B cell (primary cell): ENCODE data around the gene ZIC5. TPM values are rescaled to one million over a fixed set of nuclear protein-coding genes. Genes with fewer than 3 reads are reported as not detected.

Source experiments
- ATAC-seq: fragments of 200-7000 bp; cut with Tn5 transposase; one replicate; pipeline ENCODE4 v1.10.0; 2021; ENCODE audit warnings: low read depth, mild to moderate bottlenecking, moderate number of reproducible peaks, moderate library complexity
- CTCF ChIA-PET: fragments of 350-600 bp; sonication (Branson Sonifier 250); formaldehyde crosslinking; loops from one replicate; lab custom pipeline; 2021; ENCODE audit warnings: antibody characterized with exemption, inconsistent platforms; lab: Charles Lee
- POLR2A ChIA-PET: fragments of 350-600 bp; sonication (Branson Sonifier 250); formaldehyde crosslinking; loops from one replicate; lab custom pipeline; 2021; ENCODE audit warnings: antibody characterized with exemption; lab: Charles Lee
- DNase-seq: peaks from one replicate; pipeline ENCODE4 v3.0.0; 2013
- H2AFZ ChIP-seq: 2 replicates; pipeline ENCODE4 v1.6.1; 2012; ENCODE audit warnings: mild to moderate bottlenecking, low read depth, low read length; ENCODE audit not compliant: insufficient read depth, poor library complexity, severe bottlenecking
- H3K27ac ChIP-seq, 2 donors: 1 replicate in 1 of 2; 2 replicates in 1 of 2; pipeline ENCODE4 v1.5.1; 2012 to 2013; ENCODE audit warnings: low read length in 2 of 2, mild to moderate bottlenecking in 2 of 2, moderate library complexity in 1 of 2
- H3K27me3 ChIP-seq, 4 experiments: fragments of 200-600 bp in 1 of 4; sonication (generic) in 1 of 4; replicated peaks in 1 of 4; 1 replicate in 2 of 4; 2 replicates in 2 of 4; pipeline versions ENCODE4 v1.6.1 to v1.7.0; 2013 to 2016; ENCODE audit warnings: low read length in 3 of 4, mild to moderate bottlenecking in 2 of 4, mixed read lengths in 1 of 4, moderate library complexity in 1 of 4; ENCODE audit not compliant: insufficient read depth in 4 of 4, control insufficient read depth in 3 of 4; ENCODE audit errors: control extremely low read depth in 1 of 4
- H3K36me3 ChIP-seq, 2 experiments: replicated peaks in 1 of 2; 1 replicate in 1 of 2; 2 replicates in 1 of 2; pipeline versions ENCODE4 v1.6.1 to v1.7.1; 2013; ENCODE audit warnings: low read length in 1 of 2; ENCODE audit not compliant: insufficient read depth in 2 of 2, control insufficient read depth in 1 of 2; ENCODE audit errors: control extremely low read depth in 1 of 2, extremely low read depth in 1 of 2
- H3K4me1 ChIP-seq, 2 donors: fragments of 200-600 bp in 1 of 2; sonication (generic) in 1 of 2; 1 replicate in 1 of 2; 2 replicates in 1 of 2; pipeline versions ENCODE4 v1.5.1 to v1.6.1; 2013 to 2017; ENCODE audit warnings: low read length in 2 of 2; ENCODE audit not compliant: control insufficient read depth in 2 of 2, insufficient read depth in 2 of 2
- H3K4me2 ChIP-seq: replicated peaks from 2 replicates; pipeline ENCODE3; 2012; ENCODE audit warnings: mild to moderate bottlenecking, low read depth, low read length; ENCODE audit not compliant: poor library complexity, severe bottlenecking
- H3K4me3 ChIP-seq, 5 experiments: fragments of 200-600 bp in 1 of 5; sonication (generic) in 1 of 5; 1 replicate in 3 of 5; 2 replicates in 2 of 5; pipeline versions ENCODE4 v1.5.1 to v1.7.0; 2011 to 2016; ENCODE audit warnings: low read length in 4 of 5, mild to moderate bottlenecking in 4 of 5, low read depth in 2 of 5, control low read depth in 1 of 5, moderate library complexity in 1 of 5; ENCODE audit not compliant: insufficient read depth in 1 of 5; ENCODE audit errors: control extremely low read depth in 1 of 5, extremely low read depth in 1 of 5
- H3K79me2 ChIP-seq: fragments of 200-600 bp; sonication (generic); one replicate; pipeline ENCODE4 v1.6.0; 2016; ENCODE audit warnings: low read length; ENCODE audit not compliant: control insufficient read depth, insufficient read depth
- H3K9ac ChIP-seq: fragments of 200-600 bp; sonication (generic); 2 replicates; pipeline ENCODE4 v1.6.1; 2017; ENCODE audit warnings: mild to moderate bottlenecking, low read length, moderate library complexity
- H3K9me3 ChIP-seq, 3 donors: one replicate each; pipeline versions ENCODE4 v1.6.1 to v1.7.1; 2013; ENCODE audit warnings: low read length in 2 of 3; ENCODE audit not compliant: control insufficient read depth in 2 of 3, insufficient read depth in 1 of 3; ENCODE audit errors: control extremely low read depth in 1 of 3
- H4K20me1 ChIP-seq: 2 replicates; pipeline ENCODE4 v1.6.0; 2012; ENCODE audit warnings: mild to moderate bottlenecking, low read length; ENCODE audit not compliant: insufficient read depth, control insufficient read depth, poor library complexity, severe bottlenecking
- H3K27ac Mint-ChIP-seq: one replicate; pipeline ENCODE4 v1.8.0; 2021; ENCODE audit warnings: mixed read lengths
- H3K27me3 Mint-ChIP-seq: one replicate; pipeline ENCODE4 v1.8.0; 2021; ENCODE audit warnings: mixed read lengths
- H3K4me1 Mint-ChIP-seq: one replicate; pipeline ENCODE4 v1.8.0; 2021; ENCODE audit warnings: mixed read lengths
- H3K4me3 Mint-ChIP-seq: one replicate; pipeline ENCODE4 v1.8.0; 2021; ENCODE audit warnings: mixed read lengths
- H3K9me3 Mint-ChIP-seq: one replicate; pipeline ENCODE4 v1.8.0; 2022; ENCODE audit warnings: mixed read lengths; ENCODE audit not compliant: insufficient read depth
- CTCF ChIP-seq: fragments of 200-600 bp; IDR thresholded peaks from one replicate; pipeline ENCODE4 v1.8.0; 2022; ENCODE audit warnings: antibody characterized with exemption, mild to moderate bottlenecking
- EZH2 ChIP-seq: IDR thresholded peaks from 2 replicates; pipeline ENCODE4 v1.6.1; 2012; ENCODE audit warnings: borderline replicate concordance, low read depth, mild to moderate bottlenecking, moderate library complexity, low read length; ENCODE audit not compliant: insufficient read depth, poor library complexity, severe bottlenecking
- WGBS: methylation state at CpG from one replicate; pipeline ENCODE4 v1.1.5; 2013; ENCODE audit warnings: missing lambda C conversion rate; ENCODE audit not compliant: insufficient coverage; 5-methylcytosine and 5-hydroxymethylcytosine counted together
- intact Hi-C: fragments of 100-400 bp; cut with micrococcal nuclease; formaldehyde crosslinking; loops from one replicate; pipeline ENCODE4 v1.10.0; 2022
- polyA plus RNA-seq: library from polyadenylated mRNA; depleted of rRNA; stranded (reverse); fragments of >200 nt; gene quantifications from 2 replicates; pipeline ENCODE4 v1.2.3, GENCODE V29; 2012
- total RNA-seq, 2 donors: library from RNA; stranded (reverse); fragments of 120-200 nt in 1 of 2; gene quantifications; 1 replicate in 1 of 2; 2 replicates in 1 of 2; pipeline versions ENCODE4 v1.2.3 to v1.2.4, GENCODE V29; 2013 to 2022

Gene ZIC5
- total and polyA plus RNA-seq, 2 donors (not counting 1 experiment from before 2014, with no cell fraction given) = not detected

- Histone ChIP-seq H2AFZ (no peak overlapping the region), H3K27ac (no peak overlapping the region), H3K27me3 (peaks cover 2 to 62% (median 57%) of the 10 kb centered on the region in 4 experiments), H3K9me3 (peaks cover 0 to 17% (median 2%) of the 10 kb centered on the region in 3 donors), H3K4me2 (no peak overlapping the region), H3K79me2 (no peaks in the 10 kb centered on the region), H3K36me3 (no peaks in the 10 kb centered on the region), H3K4me1 (peaks cover 23 to 27% of the 10 kb centered on the region in 2 donors), H4K20me1 (no peaks in the 10 kb centered on the region), H3K9ac (no peak overlapping the region), H3K4me3 (no peak overlapping the region)
- Mint-ChIP-seq H3K4me1 (peaks cover 18% of the 10 kb centered on the region), H3K9me3 (peaks cover 3% of the 10 kb centered on the region), H3K27ac (no peak overlapping the region), H3K27me3 (peaks cover 61% of the 10 kb centered on the region), H3K4me3 (no peak overlapping the region)
- ChIA-PET POLR2A (no interaction called here), CTCF (no interaction called here)
- ATAC-seq = no peak
- 65% methylated on average over 2 of the region's 8 CpGs for WGBS
- TF ChIP-seq EZH2 = no peak
- no peak for TF ChIP-seq CTCF
- intact Hi-C loops = no loop called here
- no peak for DNase-seq
Measured at GRCh38 chr13:99966064-99966805, 5.3 kb downstream of the ZIC5 start.

GRCh38 chr13:99965329-99966000 lies 6.1 kb downstream of the ZIC5 start:
- TF ChIP-seq EZH2 = no peak
- no peak for TF ChIP-seq CTCF
- Histone ChIP-seq H3K4me2 (no peak overlapping the region), H3K4me1 (peaks cover 22 to 30% of the 10 kb centered on the region in 2 donors), H3K4me3 (no peak overlapping the region), H3K79me2 (no peaks in the 10 kb centered on the region), H3K9ac (no peak overlapping the region), H4K20me1 (no peaks in the 10 kb centered on the region), H2AFZ (no peak overlapping the region), H3K27me3 (peaks cover 2 to 68% (median 62%) of the 10 kb centered on the region in 4 experiments), H3K9me3 (peaks cover 0 to 23% (median 3%) of the 10 kb centered on the region in 3 donors), H3K27ac (no peak overlapping the region), H3K36me3 (no peaks in the 10 kb centered on the region)
- DNase-seq (no peak), ATAC-seq (no peak)
- POLR2A ChIA-PET = no interaction called here
- H3K4me1 Mint-ChIP-seq = peaks cover 18% of the 10 kb centered on the region
- no peak overlapping the region for H3K4me3 Mint-ChIP-seq
- H3K27ac Mint-ChIP-seq = no peak overlapping the region
- intact Hi-C loops = no loop called here
- peaks cover 67% of the 10 kb centered on the region for H3K27me3 Mint-ChIP-seq
- H3K9me3 Mint-ChIP-seq = peaks cover 3% of the 10 kb centered on the region
- 86% methylated on average over 5 of the region's 9 CpGs for WGBS
- CTCF ChIA-PET = no interaction called here
